K562 treated with DMSO at 1 percent for 48 hours (cell line): Measurements from ENCODE around the gene MYL10. TPM values are rescaled to one million over a fixed set of nuclear protein-coding genes. Genes with fewer than 3 reads are reported as not detected.

Experiments used
- total RNA-seq: library from RNA; unstranded; fragments of 300-600 nt; gene quantifications from 2 replicates; pipeline ENCODE4 v1.2.3, GENCODE V29; 2022; ENCODE audit warnings: low replicate concordance; ENCODE audit errors: extremely low read depth

MYL10 gene
- total RNA-seq, result not detected in 2 replicates

DNA sequence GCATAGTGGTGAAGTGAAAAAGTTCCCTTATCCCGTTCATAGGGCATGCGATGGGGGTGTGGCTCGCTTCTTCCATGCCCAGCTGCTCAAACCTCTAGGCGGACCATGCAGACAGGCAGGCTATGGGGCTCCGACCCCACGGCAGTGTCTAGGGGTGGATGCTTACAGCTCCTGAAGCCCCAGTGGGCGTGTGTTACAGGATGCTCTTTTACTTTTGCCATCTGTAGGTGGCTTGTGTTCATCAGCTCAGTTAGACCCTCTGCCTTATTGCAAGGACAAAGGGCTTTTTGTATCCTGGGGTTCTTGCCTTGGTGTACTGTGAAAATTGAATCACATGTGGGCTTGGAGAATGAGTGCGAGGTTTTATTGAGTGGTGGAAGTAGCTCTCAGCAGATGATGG, at the start of gene MYL10:
Gene MYL10, minus strand, starts transcription at position 126 of the 400 bp plus-strand sequence. CDS start 178 bp downstream, outside the sequence.

Other genes with a start within 250 kb of the MYL10 start
- 180 TPM in 1 of 2 replicates, not detected in the other for gene CUX1, start 188.3 kb upstream of the MYL10 start, total RNA-seq